ENCODE measurements around the gene CCNY. TPM values are rescaled to one million over a fixed set of nuclear protein-coding genes. Genes with fewer than 3 reads are reported as not detected.

The CCNY gene
- total RNA-seq = 30.2 and 32.1 TPM in 2 replicates

GRCh38 chr10:35336084-35336831 is at the start of gene CCNY:
Gene CCNY, plus strand, starts transcription at chr10:35336509. Its CDS starts 545 bp downstream, at chr10:35337054.

GRCh38 chr10:35605191-35605590 is 268.9 kb downstream of the CCNY start, which contains the start of gene GJD4:
Gene GJD4, plus strand, starts transcription at chr10:35605341. Its CDS starts 227 bp downstream, at chr10:35605568.

Other genes with a start within 250 kb of the CCNY start
- 18.1 and 20.9 TPM in 2 replicates for gene CUL2, start 246.2 kb upstream of the CCNY start, total RNA-seq
- gene CREM, start 209.7 kb upstream of the CCNY start, total RNA-seq = 22.0 and 24.0 TPM in 2 replicates